Mammary epithelial cell (primary cell): ENCODE results near the gene RTTN.

Experiments used
- EZH2 ChIP-seq: IDR thresholded peaks from 2 replicates; pipeline ENCODE4 v1.6.1; 2012; ENCODE audit warnings: low read length, inconsistent platforms, borderline replicate concordance
- TF ChIP-seq, protein P1 (sequence below), 2 donors: IDR thresholded peaks in 1 of 2; conservative IDR thresholded peaks in 1 of 2; 2 replicates each; pipeline ENCODE4 v1.5.1; 2011 to 2012; ENCODE audit warnings: inconsistent platforms in 2 of 2, low read length in 2 of 2, mild to moderate bottlenecking in 2 of 2, control low read depth in 1 of 2, low read depth in 1 of 2; ENCODE audit not compliant: insufficient read depth in 1 of 2; ENCODE audit errors: extremely low read depth in 1 of 2

DNA sequence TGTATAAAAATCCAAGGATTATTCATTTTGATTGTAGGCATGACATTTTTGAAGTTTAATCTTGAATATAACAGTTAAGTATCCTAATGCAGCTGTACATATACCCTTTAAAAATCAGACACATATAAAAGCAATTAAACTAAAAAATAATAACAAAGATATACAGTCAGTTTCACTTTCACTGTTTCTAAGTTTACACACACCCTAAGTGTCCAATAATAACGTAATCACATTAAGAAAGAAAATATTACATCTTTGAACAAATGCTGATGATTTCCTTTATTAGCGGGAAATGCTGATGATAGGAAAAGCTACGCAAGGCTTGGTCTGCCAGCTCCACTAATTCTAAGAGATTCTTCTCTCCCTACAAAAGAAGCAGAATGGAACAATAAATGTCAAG is 38.8 kb downstream of the RTTN start:
- TF ChIP-seq, protein P1, sequence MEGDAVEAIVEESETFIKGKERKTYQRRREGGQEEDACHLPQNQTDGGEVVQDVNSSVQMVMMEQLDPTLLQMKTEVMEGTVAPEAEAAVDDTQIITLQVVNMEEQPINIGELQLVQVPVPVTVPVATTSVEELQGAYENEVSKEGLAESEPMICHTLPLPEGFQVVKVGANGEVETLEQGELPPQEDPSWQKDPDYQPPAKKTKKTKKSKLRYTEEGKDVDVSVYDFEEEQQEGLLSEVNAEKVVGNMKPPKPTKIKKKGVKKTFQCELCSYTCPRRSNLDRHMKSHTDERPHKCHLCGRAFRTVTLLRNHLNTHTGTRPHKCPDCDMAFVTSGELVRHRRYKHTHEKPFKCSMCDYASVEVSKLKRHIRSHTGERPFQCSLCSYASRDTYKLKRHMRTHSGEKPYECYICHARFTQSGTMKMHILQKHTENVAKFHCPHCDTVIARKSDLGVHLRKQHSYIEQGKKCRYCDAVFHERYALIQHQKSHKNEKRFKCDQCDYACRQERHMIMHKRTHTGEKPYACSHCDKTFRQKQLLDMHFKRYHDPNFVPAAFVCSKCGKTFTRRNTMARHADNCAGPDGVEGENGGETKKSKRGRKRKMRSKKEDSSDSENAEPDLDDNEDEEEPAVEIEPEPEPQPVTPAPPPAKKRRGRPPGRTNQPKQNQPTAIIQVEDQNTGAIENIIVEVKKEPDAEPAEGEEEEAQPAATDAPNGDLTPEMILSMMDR (conservative IDR thresholded peaks at IDR 0.05 in 1 of 2, IDR thresholded peaks at IDR 0.05 in 1 of 2; ENCODE audit: extremely low read depth in 1 of 2, insufficient read depth in 1 of 2, low read depth in 1 of 2, low read length in 2 of 2): no peak
- TF ChIP-seq EZH2: no peak
